Omental fat pad (tissue), 4 donors: ENCODE results near the gene HAPLN1. TPM values are rescaled to one million over a fixed set of nuclear protein-coding genes. Genes with fewer than 3 reads are reported as not detected.
A peak's percentile ranks its signal among the peaks of the same experiment; 100 is the strongest.

ENCODE experiments used
- ATAC-seq: fragments of 150-250 bp; one replicate; pipeline ENCODE4 v1.9.1; 2016; ENCODE audit warnings: mild to moderate bottlenecking, moderate library complexity; ENCODE audit not compliant: low FRiP score
- DNase-seq: peaks from one replicate; pipeline ENCODE4 v3.0.0-alpha.2; 2019; ENCODE audit warnings: low spot score
- CTCF ChIP-seq, 3 donors: fragments of 450-650 bp; IDR thresholded peaks; one replicate each; pipeline ENCODE4 v1.5.1; 2016 to 2017; ENCODE audit warnings: antibody characterized with exemption in 3 of 3, mild to moderate bottlenecking in 3 of 3, moderate library complexity in 2 of 3
- total RNA-seq, 4 donors: library from RNA; depleted of rRNA; stranded (reverse); fragments of >200 nt; gene quantifications; one replicate each; pipeline ENCODE4 v1.1.0, GENCODE V29; 2016

HAPLN1 gene
- total RNA-seq, 4 donors from 2014 or later, result not detected

- DNase-seq (no peak), ATAC-seq (no peak)
- TF ChIP-seq CTCF (IDR thresholded peaks at IDR 0.05), result no peak
Observed at GRCh38 chr5:83718936-83719495, 1.6 kb downstream of the HAPLN1 start.

GRCh38 chr5:83718195-83718825 lies 2.3 kb downstream of the HAPLN1 start:
- DNase-seq (no peak), ATAC-seq (no peak)
- no peak for TF ChIP-seq CTCF (IDR thresholded peaks at IDR 0.05)

GRCh38 chr5:83715236-83716065 lies 5.2 kb downstream of the HAPLN1 start:
- DNase-seq (no peak), ATAC-seq (no peak)
- no peak for TF ChIP-seq CTCF (IDR thresholded peaks at IDR 0.05)

GRCh38 chr5:83714810-83715209 lies 5.8 kb downstream of the HAPLN1 start:
- DNase-seq, result no peak
- TF ChIP-seq CTCF (IDR thresholded peaks at IDR 0.05), result no peak
- no peak for ATAC-seq

- DNase-seq (peak; percentile 41), ATAC-seq (no peak)
- no peak for TF ChIP-seq CTCF (IDR thresholded peaks at IDR 0.05)
Observed at GRCh38 chr5:83711982-83712601, 8.6 kb downstream of the HAPLN1 start.

- ATAC-seq (no peak), DNase-seq (no peak)
- no peak for TF ChIP-seq CTCF (IDR thresholded peaks at IDR 0.05)
Observed at GRCh38 chr5:83709973-83710372, 10.7 kb downstream of the HAPLN1 start.
